CD4-positive, alpha-beta memory T cell (primary cell): Measurements from ENCODE around the gene RPS6KB1. TPM values are rescaled to one million over a fixed set of nuclear protein-coding genes. Genes with fewer than 3 reads are reported as not detected.
"Not testable (repeated sequence)": the region's sequence is repeated elsewhere in the genome, so short reads cannot be mapped to it uniquely, and the experiment has no call there.

ENCODE experiments used
- CTCF ChIA-PET: fragments of 350-600 bp; sonication (Branson Sonifier 250); formaldehyde crosslinking; loops from one replicate; lab custom pipeline; 2021; ENCODE audit warnings: inconsistent platforms; ENCODE audit not compliant: partially characterized antibody; lab: Charles Lee
- POLR2A ChIA-PET: fragments of 350-600 bp; sonication (Branson Sonifier 250); formaldehyde crosslinking; loops from one replicate; lab custom pipeline; 2021; ENCODE audit not compliant: partially characterized antibody; lab: Charles Lee
- DNase-seq, 5 donors: peaks; one replicate each; pipeline versions ENCODE4 v3.0.0 to v3.0.0-alpha.2; 2020 to 2022; ENCODE audit warnings: mixed read lengths in 1 of 5
- H3K27ac ChIP-seq: one replicate; pipeline ENCODE4 v1.7.0; 2013; ENCODE audit warnings: low read depth, low read length
- H3K27me3 ChIP-seq: 2 replicates; pipeline ENCODE4 v1.7.0; 2013; ENCODE audit warnings: mild to moderate bottlenecking, low read length, moderate library complexity; ENCODE audit not compliant: insufficient read depth
- H3K36me3 ChIP-seq: 2 replicates; pipeline ENCODE4 v1.7.0; 2013; ENCODE audit warnings: mild to moderate bottlenecking, low read length, moderate library complexity; ENCODE audit not compliant: insufficient read depth
- H3K4me1 ChIP-seq: 2 replicates; pipeline ENCODE4 v1.7.0; 2013; ENCODE audit warnings: mild to moderate bottlenecking, low read length, moderate library complexity; ENCODE audit not compliant: insufficient read depth
- H3K4me3 ChIP-seq, 2 donors: one replicate each; pipeline ENCODE4 v1.7.0; 2013; ENCODE audit warnings: low read length in 2 of 2, mild to moderate bottlenecking in 1 of 2
- H3K9me3 ChIP-seq, 2 donors: one replicate each; pipeline ENCODE4 v1.7.0; 2013; ENCODE audit warnings: low read length in 2 of 2, control low read depth in 1 of 2; ENCODE audit not compliant: control insufficient read depth in 1 of 2
- H3K27ac Mint-ChIP-seq, 7 donors: one replicate each; pipeline ENCODE4 v1.8.0; 2020 to 2021; ENCODE audit warnings: mixed read lengths in 7 of 7, mild to moderate bottlenecking in 6 of 7, inconsistent platforms in 3 of 7, moderate library complexity in 3 of 7
- H3K27me3 Mint-ChIP-seq, 2 donors: one replicate each; pipeline ENCODE4 v1.8.0; 2020 to 2021; ENCODE audit warnings: mixed read lengths in 2 of 2
- H3K36me3 Mint-ChIP-seq, 2 donors: one replicate each; pipeline ENCODE4 v1.8.0; 2020 to 2021; ENCODE audit warnings: mixed read lengths in 2 of 2, inconsistent platforms in 1 of 2, mild to moderate bottlenecking in 1 of 2
- H3K4me1 Mint-ChIP-seq, 4 donors: one replicate each; pipeline ENCODE4 v1.8.0; 2020 to 2021; ENCODE audit warnings: mixed read lengths in 4 of 4, mild to moderate bottlenecking in 1 of 4
- H3K4me3 Mint-ChIP-seq, 8 donors: one replicate each; pipeline ENCODE4 v1.8.0; 2020 to 2021; ENCODE audit warnings: mixed read lengths in 8 of 8, mild to moderate bottlenecking in 7 of 8, moderate library complexity in 6 of 8, inconsistent platforms in 3 of 8
- H3K9me3 Mint-ChIP-seq, 8 donors: one replicate each; pipeline ENCODE4 v1.8.0; 2020 to 2021; ENCODE audit warnings: mixed read lengths in 8 of 8, mild to moderate bottlenecking in 5 of 8, inconsistent platforms in 3 of 8, moderate library complexity in 1 of 8
- intact Hi-C: fragments of 100-400 bp; cut with micrococcal nuclease; formaldehyde crosslinking; loops from one replicate; pipeline ENCODE4 v1.15.1; 2023
- polyA plus RNA-seq, 2 donors: library from polyadenylated mRNA; unstranded; fragments of 300-500 nt; fragmentation: Illumina TruSeq; gene quantifications; one replicate each; pipeline ENCODE4 v1.2.3, GENCODE V29; 2021
- total RNA-seq, 2 experiments: library from RNA; stranded (reverse); gene quantifications; one replicate each; pipeline ENCODE4 v1.2.3, GENCODE V29; 2021

RPS6KB1 gene
- total and polyA plus RNA-seq, 4 experiments from 2014 or later: 21.2 to 67.4 (median 42.1) TPM

DNA sequence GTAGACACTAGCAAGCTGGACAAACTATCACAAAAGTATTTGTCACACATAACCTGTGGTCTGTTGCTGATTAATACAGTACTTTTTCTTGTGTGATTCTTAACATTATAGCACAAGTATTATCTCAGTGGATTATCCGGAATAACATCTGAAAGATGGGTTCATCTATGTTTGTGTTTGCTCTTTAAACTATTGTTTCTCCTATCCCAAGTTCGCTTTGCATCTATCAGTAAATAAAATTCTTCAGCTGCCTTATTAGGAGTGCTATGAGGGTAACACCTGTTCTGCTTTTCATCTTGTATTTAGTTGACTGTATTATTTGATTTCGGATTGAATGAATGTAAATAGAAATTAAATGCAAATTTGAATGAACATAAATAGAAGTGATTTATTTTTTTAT lies 57.1 kb downstream of the RPS6KB1 start:
- H3K9me3 ChIP-seq: no peaks in the 10 kb centered on the region
- peaks cover 3 to 13% (median 4%) of the 10 kb centered on the region in 4 donors for H3K4me1 Mint-ChIP-seq
- no peak for DNase-seq
- H3K27me3 ChIP-seq: no peaks in the 10 kb centered on the region
- no peaks in the 10 kb centered on the region for H3K4me1 ChIP-seq
- intact Hi-C loops: no loop called here
- ChIA-PET CTCF (interaction anchor here (1.1 kb wide), 1 partner anchor 8 kb away, joined by 3 read pairs; no protein-coding TSS in a partner anchor), POLR2A (interaction anchor here (0.8 kb wide), 1 partner anchor 15 kb away, joined by 4 read pairs; the partner anchor contains the start of gene RNFT1)
- no peaks in the 10 kb centered on the region for H3K27me3 Mint-ChIP-seq
- H3K9me3 Mint-ChIP-seq: no peaks in the 10 kb centered on the region
- peaks cover 17% of the 10 kb centered on the region for H3K36me3 ChIP-seq
- H3K4me3 ChIP-seq: no peak overlapping the region
- H3K27ac Mint-ChIP-seq: peak overlapping the region in 1 of 7 donors; percentile 22
- H3K36me3 Mint-ChIP-seq: peaks cover 30 to 64% of the 10 kb centered on the region in 2 donors
- H3K27ac ChIP-seq: no peak overlapping the region
- H3K4me3 Mint-ChIP-seq: no peak overlapping the region

DNA sequence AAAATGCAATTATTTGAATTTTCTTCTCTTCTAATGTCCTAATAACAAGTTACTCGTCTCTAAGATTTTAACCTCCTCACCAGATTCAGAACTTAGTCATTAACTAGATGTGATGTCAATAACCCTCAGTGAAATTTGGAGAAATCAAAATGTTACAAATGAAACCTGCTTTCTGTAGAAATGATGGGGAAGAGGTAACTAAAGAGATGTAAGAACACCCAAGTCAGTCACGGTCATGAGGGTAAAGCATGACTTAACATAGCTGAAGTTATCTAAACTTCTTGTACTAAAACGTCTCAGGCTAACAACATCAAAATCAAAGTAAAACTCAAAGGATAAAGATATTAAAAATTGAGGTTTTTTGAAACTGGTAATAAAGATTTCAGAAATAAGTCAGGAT lies 61.9 kb downstream of the RPS6KB1 start:
- Histone ChIP-seq H3K27me3 (no peaks in the 10 kb centered on the region), H3K27ac (no peak overlapping the region), H3K36me3 (no peaks in the 10 kb centered on the region), H3K9me3 (no peaks in the 10 kb centered on the region), H3K4me1 (no peaks in the 10 kb centered on the region), H3K4me3 (no peak overlapping the region)
- intact Hi-C loops: no loop called here
- peak overlapping the region in 2 of 7 donors; percentile 19 to 36 for H3K27ac Mint-ChIP-seq
- DNase-seq: no peak
- peaks cover 22 to 72% of the 10 kb centered on the region in 2 donors for H3K36me3 Mint-ChIP-seq
- H3K27me3 Mint-ChIP-seq: no peaks in the 10 kb centered on the region
- CTCF ChIA-PET: no interaction called here
- no peaks in the 10 kb centered on the region for H3K9me3 Mint-ChIP-seq
- peaks cover 9 to 17% (median 14%) of the 10 kb centered on the region in 4 donors for H3K4me1 Mint-ChIP-seq
- POLR2A ChIA-PET: interaction anchor here (1.4 kb wide), 1 partner anchor 10 kb away, joined by 4 read pairs; the partner anchor contains the start of gene RNFT1
- no peak overlapping the region for H3K4me3 Mint-ChIP-seq

- H3K27ac ChIP-seq, intact Hi-C loops, H3K36me3 ChIP-seq, H3K27me3 ChIP-seq, H3K9me3 Mint-ChIP-seq, DNase-seq, H3K4me3 ChIP-seq, H3K9me3 ChIP-seq, H3K27ac Mint-ChIP-seq, H3K27me3 Mint-ChIP-seq, POLR2A ChIA-PET: not testable (repeated sequence)
- H3K4me3 Mint-ChIP-seq: peak overlapping the region in 1 of 8 donors; percentile 39
- peaks cover 16 to 55% of the 10 kb centered on the region in 2 donors for H3K36me3 Mint-ChIP-seq
- peaks cover 20% of the 10 kb centered on the region for H3K4me1 ChIP-seq
- CTCF ChIA-PET: interaction anchor here (0.5 to 0.8 kb wide), 2 partner anchors 45 to 215 kb away, joined by 3 read pairs; no protein-coding TSS in a partner anchor
- peaks cover 16 to 30% (median 23%) of the 10 kb centered on the region in 4 donors for H3K4me1 Mint-ChIP-seq
Observed at GRCh38 chr17:59959574-59959973, 66.7 kb downstream of the RPS6KB1 start.

GRCh38 chr17:59962739-59963318 lies 69.9 kb downstream of the RPS6KB1 start:
- Mint-ChIP-seq H3K27ac (peak overlapping the region in 3 of 7 donors; percentile 29 to 90 (median 72)), H3K4me1 (peaks cover 19 to 35% (median 27%) of the 10 kb centered on the region in 4 donors), H3K36me3 (peaks cover 13 to 31% of the 10 kb centered on the region in 2 donors), H3K4me3 (peak overlapping the region in 6 of 8 donors; percentile 69 to 98 (median 94)), H3K9me3 (no peaks in the 10 kb centered on the region), H3K27me3 (no peaks in the 10 kb centered on the region)
- DNase-seq: no peak
- POLR2A ChIA-PET: interaction anchor here (4.5 kb wide), 1 partner anchor 70 kb away, joined by 27 read pairs; the partner anchor contains the start of genes RPS6KB1 and TUBD1
- Histone ChIP-seq H3K27me3 (no peaks in the 10 kb centered on the region), H3K4me3 (no peak overlapping the region), H3K4me1 (peaks cover 25% of the 10 kb centered on the region), H3K27ac (no peak overlapping the region), H3K36me3 (no peaks in the 10 kb centered on the region), H3K9me3 (no peaks in the 10 kb centered on the region)
- CTCF ChIA-PET: interaction anchor here (2.0 kb wide), 1 partner anchor 74 kb away, joined by 6 read pairs; no protein-coding TSS in a partner anchor
- intact Hi-C loops: no loop called here

DNA sequence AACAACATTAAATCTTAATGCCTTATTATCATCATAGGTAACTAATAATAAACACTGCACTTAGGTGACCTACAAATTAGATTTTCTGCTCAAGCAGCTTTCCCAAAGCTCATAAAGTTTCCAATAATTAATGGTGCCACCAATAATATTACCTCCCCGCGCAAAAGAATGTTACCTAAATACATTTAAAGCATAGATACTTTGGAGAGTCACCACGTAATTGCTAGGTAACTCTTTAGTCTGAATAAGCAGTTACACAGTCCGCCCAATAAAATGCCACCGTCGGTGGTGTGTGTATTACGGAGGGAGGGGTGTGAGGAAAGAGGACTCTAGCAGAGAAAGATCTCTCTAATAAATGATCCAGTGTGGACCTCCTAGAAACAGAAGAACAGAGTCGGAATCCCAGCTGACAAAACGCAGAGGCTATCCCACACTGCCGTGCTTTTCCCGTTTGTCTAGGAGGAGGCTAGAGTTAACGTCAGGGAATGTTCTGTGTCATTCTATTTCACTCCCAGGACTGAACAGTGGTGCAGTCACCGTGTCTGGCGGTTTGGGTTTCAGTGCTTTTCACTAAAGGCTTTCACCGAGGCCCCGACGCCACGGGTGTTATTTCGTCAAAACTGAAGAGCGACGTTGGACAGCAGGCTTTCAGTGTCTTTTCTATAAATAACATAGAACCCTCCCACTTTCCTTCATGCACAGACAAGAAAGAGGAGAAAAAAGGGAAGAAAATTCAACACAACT lies 71.0 kb downstream of the RPS6KB1 start:
- peak overlapping the region; percentile 90 to 99 (median 98) for H3K27ac Mint-ChIP-seq
- intact Hi-C loops: loop anchor here (1.0 kb wide), 1 partner anchor 71 kb away; the partner anchor contains the start of gene RPS6KB1
- H3K27ac ChIP-seq: peak overlapping the region; percentile 83
- H3K4me1 Mint-ChIP-seq: peaks cover 14 to 32% (median 24%) of the 10 kb centered on the region in 4 donors
- DNase-seq: peak in 2 of 5 donors; percentile 3 to 62
- H3K36me3 ChIP-seq: no peaks in the 10 kb centered on the region
- peaks cover 25% of the 10 kb centered on the region for H3K4me1 ChIP-seq
- H3K4me3 Mint-ChIP-seq: peak overlapping the region; percentile 93 to 98 (median 94)
- no peaks in the 10 kb centered on the region for H3K27me3 ChIP-seq
- H3K9me3 Mint-ChIP-seq: no peaks in the 10 kb centered on the region
- H3K4me3 ChIP-seq: peak overlapping the region; percentile 80 to 90
- no peaks in the 10 kb centered on the region for H3K9me3 ChIP-seq
- ChIA-PET POLR2A (interaction anchor here (0.5 to 4.5 kb wide), 17 partner anchors 8 to 1468 kb away, joined by 3 to 27 read pairs (median 5); partner anchors contain the start of genes APPBP2, BCAS3, DHX40 and PTRH2), CTCF (interaction anchor here (1.3 to 2.5 kb wide), 2 partner anchors 49 to 211 kb away, joined by 3 to 10 read pairs; no protein-coding TSS in a partner anchor)
- no peaks in the 10 kb centered on the region for H3K27me3 Mint-ChIP-seq
- H3K36me3 Mint-ChIP-seq: peaks cover 10 to 22% of the 10 kb centered on the region in 2 donors

- Histone ChIP-seq H3K9me3 (no peaks in the 10 kb centered on the region), H3K27me3 (no peaks in the 10 kb centered on the region), H3K4me3 (peak within 1 kb of the TSS; percentile 80 to 90), H3K27ac (peak within 1 kb of the TSS; percentile 83), H3K36me3 (no peaks in the 10 kb centered on the region), H3K4me1 (peaks cover 25% of the 10 kb centered on the region)
- Mint-ChIP-seq H3K9me3 (no peaks in the 10 kb centered on the region), H3K4me3 (peak within 1 kb of the TSS; percentile 93 to 98 (median 94)), H3K4me1 (peaks cover 12 to 26% (median 18%) of the 10 kb centered on the region in 4 donors), H3K36me3 (peaks cover 3 to 15% of the 10 kb centered on the region in 2 donors), H3K27ac (peak within 1 kb of the TSS; percentile 90 to 99 (median 99)), H3K27me3 (no peaks in the 10 kb centered on the region)
- DNase-seq: peak; percentile 85 to 87 (median 87)
- intact Hi-C loops: loop anchor here (1.0 kb wide), 1 partner anchor 71 kb away; the partner anchor contains the start of gene RPS6KB1
- ChIA-PET POLR2A (interaction anchor here (0.9 to 4.5 kb wide), 18 partner anchors 9 to 859 kb away, joined by 3 to 27 read pairs (median 4); partner anchors contain the start of genes APPBP2, BCAS3, DHX40 and PTRH2), CTCF (interaction anchor here (1.3 to 2.5 kb wide), 2 partner anchors 50 to 212 kb away, joined by 3 to 10 read pairs; no protein-coding TSS in a partner anchor)
Observed at GRCh38 chr17:59964482-59965328, 71.8 kb downstream of the RPS6KB1 start, which contains the start of gene RNFT1. Gene RNFT1, minus strand, starts transcription at chr17:59964740. Its CDS starts 77 bp downstream, at chr17:59964663.
